Activated T-cell treated with anti-CD3 and anti-CD28 coated beads, Interleukin-2, amount 50 U/mL, for 48 hours (primary cell): ENCODE measurements around the gene SUSD1.
A peak's percentile ranks its signal among the peaks of the same experiment; 100 is the strongest.

ENCODE experiments used
- DNase-seq, 2 experiments: peaks; one replicate each; pipeline ENCODE4 v3.0.0-alpha.2; 2020

SUSD1 gene

DNA sequence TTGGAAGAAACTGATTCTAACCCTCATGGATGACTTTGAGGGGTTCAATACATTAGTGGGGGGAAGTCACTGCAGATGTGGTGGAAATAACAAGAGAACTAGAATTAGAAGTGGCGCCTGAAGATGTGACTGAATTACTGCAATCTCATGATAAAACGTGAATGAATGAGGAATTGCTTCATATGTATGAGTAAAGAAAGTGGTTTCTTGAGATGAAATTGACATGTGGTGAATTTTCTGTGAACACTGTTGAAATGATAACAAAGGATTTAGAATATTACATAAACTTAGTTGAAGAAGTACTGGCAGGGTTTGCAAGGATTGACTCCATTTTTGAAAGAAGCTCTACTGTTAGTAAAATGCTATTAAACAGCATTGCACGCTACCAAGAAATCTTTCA lies 165.4 kb downstream of the SUSD1 start:
- DNase-seq: no peak

- no peak for DNase-seq
These were observed 167.4 kb downstream of the SUSD1 start for GRCh38 chr9:112007575-112008240.

DNA sequence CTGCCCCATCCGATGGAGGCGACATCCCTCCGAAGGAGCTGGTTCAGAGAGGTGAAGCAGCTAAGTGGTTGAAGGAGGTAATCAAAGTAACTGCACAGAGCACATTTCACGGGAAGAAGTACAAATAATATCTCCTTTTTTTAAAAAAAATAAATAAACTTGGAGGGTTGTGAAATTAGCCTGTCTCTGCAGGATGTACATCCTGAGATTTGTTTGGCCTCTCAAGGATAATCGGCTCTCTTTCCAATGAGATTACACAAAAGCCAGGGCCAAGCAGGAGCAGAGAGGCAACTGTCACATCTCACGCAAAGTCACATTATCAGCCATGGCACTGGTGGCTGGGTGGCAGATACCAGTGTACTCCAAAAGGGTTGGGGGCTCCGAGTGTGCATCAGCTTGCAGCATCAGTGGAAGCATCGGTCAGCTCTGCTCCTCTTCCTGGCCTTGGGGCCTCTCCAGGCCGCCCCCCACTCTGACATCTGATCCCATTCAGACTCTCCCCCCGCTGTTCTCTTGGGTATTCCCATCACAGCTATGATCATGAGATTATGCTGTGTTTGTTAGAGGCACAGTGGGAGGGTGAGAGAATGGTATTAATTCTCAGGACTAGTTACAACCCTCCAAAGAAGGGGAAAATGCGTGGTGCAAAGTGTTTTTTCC lies 168.6 kb downstream of the SUSD1 start:
- peak in 1 of 2 experiments; percentile 15 for DNase-seq

DNA sequence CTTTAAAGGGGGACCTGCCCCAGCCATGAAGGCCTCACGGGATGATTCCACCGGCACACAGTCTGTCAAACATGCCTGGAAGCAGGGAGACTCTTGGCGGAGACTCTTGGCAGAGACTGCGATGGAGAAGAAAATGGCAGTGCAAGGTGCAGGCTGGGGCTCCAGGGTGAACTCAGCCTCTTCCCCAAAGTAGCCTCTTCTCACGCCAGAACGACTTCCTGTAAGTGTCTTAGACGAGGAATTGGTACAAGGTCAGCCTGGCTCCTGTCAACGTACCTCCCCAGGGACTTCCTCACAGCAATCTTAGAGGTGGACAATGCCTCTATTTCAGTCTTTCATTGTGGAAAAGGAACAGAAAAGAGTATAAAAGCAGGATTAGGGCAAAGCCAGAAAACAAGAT lies 169.2 kb downstream of the SUSD1 start:
- peak in 1 of 2 experiments; percentile 14 for DNase-seq

DNA sequence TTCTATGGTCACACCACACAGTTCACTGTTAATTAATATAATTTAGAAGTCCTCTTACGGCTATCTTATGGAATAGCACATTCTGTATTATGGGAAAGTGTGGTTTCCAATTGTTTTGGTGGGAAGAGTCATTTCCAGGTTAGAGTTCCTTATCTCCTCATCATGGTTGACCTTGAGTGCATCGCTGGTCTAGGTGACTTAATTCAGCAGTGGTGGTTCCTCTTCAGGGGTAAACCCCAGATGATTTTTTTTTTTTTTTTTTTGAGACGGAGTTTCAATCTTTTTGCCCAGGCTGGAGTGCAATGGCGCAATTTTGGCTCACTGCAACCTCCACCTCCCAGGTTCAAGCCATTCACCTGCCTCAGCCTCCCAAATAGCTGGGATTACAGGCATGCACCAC lies 171.6 kb downstream of the SUSD1 start:
- no peak for DNase-seq

DNA sequence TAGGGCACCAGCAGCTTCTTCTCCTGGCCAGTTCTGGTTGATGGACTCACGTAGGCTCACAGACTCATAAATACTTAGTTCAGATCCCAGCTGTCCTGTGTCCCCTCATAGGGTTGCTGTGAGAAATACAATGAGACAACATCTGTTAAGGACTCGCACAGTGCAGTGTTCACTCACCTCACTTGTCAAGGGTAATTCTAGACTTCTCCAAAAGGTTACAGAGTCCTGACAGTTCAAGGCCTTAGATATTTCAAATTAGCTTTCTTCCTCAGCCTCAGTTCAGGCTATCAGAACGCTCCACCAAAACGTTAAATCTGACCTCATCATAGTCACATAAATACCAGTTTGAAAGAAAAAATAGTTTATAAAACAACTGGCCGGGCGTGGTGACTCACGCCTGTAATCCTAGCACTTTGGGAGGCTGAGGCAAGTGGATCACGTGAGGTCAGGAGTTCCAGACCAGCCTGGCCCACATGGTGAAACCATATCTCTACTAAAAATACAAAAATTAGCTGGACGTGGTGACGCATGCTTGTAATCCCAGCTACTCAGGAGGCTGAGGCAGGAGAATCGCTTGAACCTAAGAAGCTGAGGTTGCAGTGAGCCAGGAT lies 172.1 kb downstream of the SUSD1 start:
- no peak for DNase-seq

GRCh38 chr9:112002131-112002846 lies 172.8 kb downstream of the SUSD1 start:
- DNase-seq: no peak

GRCh38 chr9:112000743-112001142 lies 174.4 kb downstream of the SUSD1 start:
- no peak for DNase-seq

- DNase-seq: no peak
These were observed 175.8 kb downstream of the SUSD1 start for GRCh38 chr9:111999319-111999718.

- DNase-seq: no peak
These were observed 177.3 kb downstream of the SUSD1 start for GRCh38 chr9:111997831-111998230.

DNA sequence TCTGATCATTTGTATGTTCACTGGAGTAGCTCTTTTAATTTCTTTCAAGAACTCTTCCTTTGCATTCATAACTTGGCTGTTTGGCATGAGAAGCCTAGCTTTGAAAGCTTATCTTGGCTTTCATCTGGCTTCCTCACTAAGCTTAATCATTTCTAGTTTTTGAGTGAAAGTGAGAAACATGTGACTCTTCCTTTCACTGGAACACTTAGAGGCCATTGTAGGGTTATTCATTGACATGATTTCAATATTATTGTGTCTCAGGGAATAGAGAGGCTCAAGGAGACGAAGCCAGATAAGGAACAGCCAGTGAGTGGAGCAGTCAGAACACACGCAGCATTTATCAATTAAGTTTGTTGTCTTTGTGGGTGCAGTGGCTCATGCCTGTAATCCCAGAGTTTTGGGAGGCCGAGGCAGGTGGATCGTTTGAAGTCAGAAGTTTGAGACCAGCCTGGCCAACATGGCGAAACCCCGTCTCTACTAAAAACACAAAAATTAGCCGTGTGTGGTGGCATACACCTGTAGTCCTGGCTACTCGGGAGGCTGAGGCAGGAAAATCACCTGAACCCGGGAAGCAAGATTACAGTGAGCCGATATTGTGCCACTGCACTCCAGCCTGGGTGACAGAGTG lies 180.2 kb downstream of the SUSD1 start:
- peak in 1 of 2 experiments; percentile 46 for DNase-seq

DNA sequence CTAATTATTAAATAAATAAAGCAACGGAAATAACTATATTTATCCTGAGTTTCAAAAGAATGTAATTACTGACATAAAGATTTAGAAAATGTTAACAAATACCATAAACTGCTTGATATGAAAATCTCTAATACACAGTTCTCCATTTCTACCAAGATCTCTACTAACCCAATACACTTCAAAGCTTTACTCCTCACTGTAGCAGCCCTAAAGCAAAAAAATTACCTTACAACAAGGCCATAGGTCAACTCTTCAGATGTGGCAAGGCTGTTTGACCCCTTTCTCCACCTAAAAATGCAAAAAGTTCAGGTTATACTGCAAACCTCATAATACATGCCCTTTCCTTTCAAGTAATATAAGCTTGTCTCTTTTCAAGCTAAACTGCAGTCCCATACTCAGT lies 181.8 kb downstream of the SUSD1 start:
- no peak for DNase-seq

GRCh38 chr9:111992523-111992922 lies 182.6 kb downstream of the SUSD1 start:
- DNase-seq: no peak

GRCh38 chr9:111991179-111991578 lies 183.9 kb downstream of the SUSD1 start:
- DNase-seq: no peak
